HepG2 (cell line): ENCODE data around the gene AKR1C3. TPM values are rescaled to one million over a fixed set of nuclear protein-coding genes. Genes with fewer than 3 reads are reported as not detected.

ENCODE experiments used
- BRD4 ChIP-seq: sonication (generic); formaldehyde crosslinking; IDR thresholded peaks from 2 replicates; pipeline ENCODE4 v1.4.0; 2020; ENCODE audit warnings: missing genetic modification reagents
- CSRNP1 ChIP-seq: sonication (generic); formaldehyde crosslinking; IDR thresholded peaks from 2 replicates; pipeline ENCODE4 v1.8.1; 2023; ENCODE audit warnings: mild to moderate bottlenecking, missing genetic modification reagents
- FOXA1 ChIP-seq, 2 experiments: fragments of 450-650 bp in 1 of 2; sonication (generic) in 1 of 2; formaldehyde crosslinking in 1 of 2; IDR thresholded peaks; 2 replicates each; pipeline versions ENCODE4 v1.4.0 to v1.6.1; 2016 to 2020; ENCODE audit warnings: missing genetic modification reagents in 1 of 2
- FOXP4 ChIP-seq: sonication (generic); formaldehyde crosslinking; IDR thresholded peaks from 2 replicates; pipeline ENCODE4 v1.4.0; 2020; ENCODE audit warnings: missing genetic modification reagents
- KLF6 ChIP-seq: IDR thresholded peaks from 2 replicates; pipeline ENCODE4 v1.8.0; 2016; ENCODE audit warnings: missing biosample characterization, missing genetic modification reagents
- MLX ChIP-seq: IDR thresholded peaks from 2 replicates; pipeline ENCODE4 v1.6.1; 2016
- NCOA2 ChIP-seq: sonication (generic); formaldehyde crosslinking; IDR thresholded peaks from 2 replicates; pipeline ENCODE4 v1.8.0; 2022; ENCODE audit warnings: inconsistent platforms
- NFE2 ChIP-seq: sonication (generic); formaldehyde crosslinking; IDR thresholded peaks from 2 replicates; pipeline ENCODE4 v1.4.0; 2020; ENCODE audit warnings: missing genetic modification reagents
- NR1H2 ChIP-seq: sonication (generic); formaldehyde crosslinking; IDR thresholded peaks from 2 replicates; pipeline ENCODE4 v1.8.1; 2022; ENCODE audit warnings: low read depth, missing genetic modification reagents, borderline replicate concordance
- ZBTB7A ChIP-seq: sonication (generic); formaldehyde crosslinking; IDR thresholded peaks from 2 replicates; pipeline ENCODE4 v1.8.0; 2022; ENCODE audit warnings: mild to moderate bottlenecking, missing genetic modification reagents
- ZC3H4 ChIP-seq: sonication (generic); formaldehyde crosslinking; IDR thresholded peaks from 2 replicates; pipeline ENCODE4 v1.4.0; 2020; ENCODE audit warnings: missing genetic modification reagents, borderline replicate concordance
- ZHX2 ChIP-seq, 2 experiments: sonication (generic) in 1 of 2; formaldehyde crosslinking in 1 of 2; IDR thresholded peaks; 2 replicates each; pipeline versions ENCODE4 v1.6.1 to v1.9.0; 2014 to 2022; ENCODE audit warnings: antibody characterized with exemption in 1 of 2, borderline replicate concordance in 1 of 2, inconsistent platforms in 1 of 2, low read depth in 1 of 2, missing genetic modification reagents in 1 of 2
- ZNF225 ChIP-seq: sonication (generic); formaldehyde crosslinking; IDR thresholded peaks from 2 replicates; pipeline ENCODE4 v1.4.0; 2020; ENCODE audit warnings: mild to moderate bottlenecking, missing genetic modification reagents
- ZNF331 ChIP-seq: sonication (generic); formaldehyde crosslinking; IDR thresholded peaks from 2 replicates; pipeline ENCODE4 v1.4.0; 2020; ENCODE audit warnings: missing genetic modification reagents
- ZNF614 ChIP-seq: IDR thresholded peaks from 2 replicates; pipeline ENCODE4 v1.6.1; 2018; ENCODE audit warnings: missing biosample characterization, missing genetic modification reagents, inconsistent platforms, borderline replicate concordance
- polyA plus RNA-seq, 8 experiments: library from polyadenylated mRNA; depleted of rRNA in 3 of 8; stranded (reverse) in 7 of 8; unstranded in 1 of 8; fragments of >200 nt; fragmentation: Illumina TruSeq in 4 of 8; extraction: Trizol in 4 of 8; gene quantifications; 2 replicates each; pipeline versions ENCODE4 v1.2.1 to v1.2.3, GENCODE V29; 2011 to 2016; ENCODE audit warnings: low read depth in 4 of 8, missing spikeins in 1 of 8, mixed read lengths in 1 of 8; ENCODE audit not compliant: insufficient read depth in 1 of 8
- total RNA-seq, 5 experiments: library from RNA; depleted of rRNA; stranded (reverse); fragments of >200 nt; fragmentation: Illumina TruSeq; extraction: Trizol; gene quantifications; 2 replicates each; pipeline ENCODE4 v1.2.3, GENCODE V29; 2016; ENCODE audit warnings: low read depth in 1 of 5

Gene AKR1C3
- total and polyA plus RNA-seq, 2 of the 13 experiments (the other 11 are each of a cell fraction or from before 2014, with no cell fraction given), result 368 to 532 TPM

GRCh38 chr10:5071411-5072198 lies 22.6 kb upstream of the AKR1C3 start (continued):
- TF ChIP-seq MLX (CRISPR knock-in tag) (peak; percentile 85; the same call in 1 of the 2 replicates), ZNF225 (no peak), ZBTB7A (no peak), CSRNP1 (CRISPR knock-in tag) (no peak), ZNF331 (CRISPR knock-in tag) (peak; percentile 87; the same call in 1 of the 2 replicates), BRD4 (CRISPR knock-in tag) (peak; percentile 21; the same call in 1 of the 2 replicates), FOXP4 (peak; percentile 79), ZHX2 (IDR thresholded peaks at IDR 0.05; ENCODE audit: low read depth) (peak; percentile 43; the same call in 1 of the 2 replicates), ZHX2 (CRISPR knock-in tag; IDR thresholded peaks at IDR 0.05; ENCODE audit: borderline replicate concordance) (no peak), FOXA1 (IDR thresholded peaks at IDR 0.05) (no peak), FOXA1 (CRISPR knock-in tag; IDR thresholded peaks at IDR 0.05) (peak; percentile 20; the same call in 1 of the 2 replicates), KLF6 (CRISPR knock-in tag) (peak; percentile 65; the same call in 1 of the 2 replicates), ZNF614 (CRISPR knock-in tag) (peak; percentile 69; the same call in 1 of the 2 replicates), NCOA2 (CRISPR knock-in tag) (peak; percentile 96), NR1H2 (CRISPR knock-in tag) (no peak), NFE2 (CRISPR knock-in tag) (peak; percentile 85), ZC3H4 (peak; percentile 59; the same call in 1 of the 2 replicates)
